GM18511 (cell line): ENCODE measurements around the gene SNX21.
"Not testable (repeated sequence)": the region's sequence is repeated elsewhere in the genome, so short reads cannot be mapped to it uniquely, and the experiment has no call there.

Experiments used
- ATAC-seq: cut with Tn5 transposase; IDR thresholded peaks from one replicate; pipeline ENCODE4 v1.9.1; 2021; ENCODE audit warnings: mild to moderate bottlenecking, moderate library complexity; ENCODE audit not compliant: unreplicated experiment

Gene SNX21

GRCh38 chr20:45822857-45823256, 10.7 kb upstream of the SNX21 start:
- no peak for ATAC-seq

- no peak for ATAC-seq
These were observed 9.4 kb upstream of the SNX21 start for GRCh38 chr20:45823949-45824835.

- no peak for ATAC-seq
These were observed 7.1 kb upstream of the SNX21 start for GRCh38 chr20:45826381-45827019.

- ATAC-seq, result no peak
These were observed 6.5 kb upstream of the SNX21 start, which contains the start of gene TNNC2 for GRCh38 chr20:45827030-45827652. TSS of gene TNNC2 (minus strand) at chr20:45827312. CDS start at chr20:45827248, 64 bp downstream.

- no peak for ATAC-seq
These were observed 5.9 kb upstream of the SNX21 start for GRCh38 chr20:45827712-45828111.

GRCh38 chr20:45828589-45828988, 5.0 kb upstream of the SNX21 start:
- no peak for ATAC-seq

- not testable (repeated sequence) for ATAC-seq
These were observed 3.9 kb upstream of the SNX21 start for GRCh38 chr20:45829673-45830106.

GRCh38 chr20:45832619-45833018, 980 bp upstream of the SNX21 start:
- ATAC-seq, result no peak

- ATAC-seq, result peak; percentile 48
These were observed 541 bp downstream of the SNX21 start for GRCh38 chr20:45833883-45834796.

- ATAC-seq, result no peak
These were observed 1.2 kb downstream of the SNX21 start for GRCh38 chr20:45834797-45835161.

GRCh38 chr20:45835329-45835765, 1.7 kb downstream of the SNX21 start:
- no peak for ATAC-seq

GRCh38 chr20:45835825-45836224, 2.2 kb downstream of the SNX21 start:
- no peak for ATAC-seq

GRCh38 chr20:45836841-45837240, 3.2 kb downstream of the SNX21 start:
- ATAC-seq, result no peak

GRCh38 chr20:45840700-45841198, 7.2 kb downstream of the SNX21 start:
- ATAC-seq, result no peak

- no peak for ATAC-seq
These were observed 8.0 kb downstream of the SNX21 start for GRCh38 chr20:45841407-45842129.

GRCh38 chr20:45842169-45842812, 8.7 kb downstream of the SNX21 start:
- peak; percentile 74 for ATAC-seq

GRCh38 chr20:45843506-45843905, 9.9 kb downstream of the SNX21 start:
- no peak for ATAC-seq

GRCh38 chr20:45845452-45845851, 11.9 kb downstream of the SNX21 start:
- no peak for ATAC-seq

GRCh38 chr20:45848421-45848820, 14.8 kb downstream of the SNX21 start:
- no peak for ATAC-seq
